Measurements from ENCODE around the gene MAOA.

Gene MAOA

DNA sequence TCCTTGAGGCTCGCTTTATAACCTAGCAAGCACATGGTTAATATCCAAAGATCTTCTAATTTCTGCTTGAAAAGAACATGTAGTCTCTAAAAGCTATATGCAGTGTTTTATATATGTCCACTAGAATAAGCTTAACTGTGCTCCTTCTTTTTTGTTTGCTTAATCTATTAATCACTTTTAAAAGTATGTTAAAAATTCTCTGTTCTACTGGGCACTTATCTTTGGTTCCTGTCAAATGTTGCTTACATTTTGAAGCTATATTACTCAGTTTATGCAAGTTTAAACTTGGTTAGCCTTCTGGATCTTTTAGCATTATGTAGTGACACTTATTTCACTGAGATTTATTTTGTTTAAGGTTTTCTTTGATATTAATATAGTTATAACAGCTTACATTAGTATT lies 32.5 kb downstream of the MAOA start:
- TF ChIP-seq EZH2phosphoT487 (IDR thresholded peaks at IDR 0.05; ENCODE audit: borderline replicate concordance) = no peak
- TF ChIP-seq CTCF (conservative IDR thresholded peaks at IDR 0.05; ENCODE audit: low read length) = no peak
- H3F3A ChIP-seq (ENCODE audit: low read depth) = no peaks in the 10 kb centered on the region
- H3K4me2 ChIP-seq (ENCODE audit: low read depth, low read length, poor library complexity, severe bottlenecking) = no peak overlapping the region
- H3K4me1 ChIP-seq (ENCODE audit: insufficient read depth, low read length, poor library complexity, severe bottlenecking) = no peaks in the 10 kb centered on the region
- H3K9ac ChIP-seq (ENCODE audit: low read depth, low read length, poor library complexity, severe bottlenecking) = no peak overlapping the region
- H4K20me1 ChIP-seq (ENCODE audit: insufficient read depth, low read length, poor library complexity, severe bottlenecking) = no peaks in the 10 kb centered on the region
- H3K9me2 ChIP-seq (replicated peaks; ENCODE audit: low read depth, low read length) = no peaks in the 10 kb centered on the region
- no peaks in the 10 kb centered on the region for H3K27me3 ChIP-seq (ENCODE audit: insufficient read depth, low read length, poor library complexity, severe bottlenecking)
- H3K9me3 ChIP-seq (ENCODE audit: insufficient read depth, low read depth, low read length) = no peaks in the 10 kb centered on the region
- H2AFZ ChIP-seq (ENCODE audit: low read length) = no peak overlapping the region
- H3K36me3 ChIP-seq (ENCODE audit: insufficient read depth, low read length) = no peaks in the 10 kb centered on the region
- no peaks in the 10 kb centered on the region for H3K79me2 ChIP-seq (ENCODE audit: insufficient read depth, low read length)
- no peak overlapping the region for H3K4me3 ChIP-seq (ENCODE audit: low read length, poor library complexity, severe bottlenecking)

DNA sequence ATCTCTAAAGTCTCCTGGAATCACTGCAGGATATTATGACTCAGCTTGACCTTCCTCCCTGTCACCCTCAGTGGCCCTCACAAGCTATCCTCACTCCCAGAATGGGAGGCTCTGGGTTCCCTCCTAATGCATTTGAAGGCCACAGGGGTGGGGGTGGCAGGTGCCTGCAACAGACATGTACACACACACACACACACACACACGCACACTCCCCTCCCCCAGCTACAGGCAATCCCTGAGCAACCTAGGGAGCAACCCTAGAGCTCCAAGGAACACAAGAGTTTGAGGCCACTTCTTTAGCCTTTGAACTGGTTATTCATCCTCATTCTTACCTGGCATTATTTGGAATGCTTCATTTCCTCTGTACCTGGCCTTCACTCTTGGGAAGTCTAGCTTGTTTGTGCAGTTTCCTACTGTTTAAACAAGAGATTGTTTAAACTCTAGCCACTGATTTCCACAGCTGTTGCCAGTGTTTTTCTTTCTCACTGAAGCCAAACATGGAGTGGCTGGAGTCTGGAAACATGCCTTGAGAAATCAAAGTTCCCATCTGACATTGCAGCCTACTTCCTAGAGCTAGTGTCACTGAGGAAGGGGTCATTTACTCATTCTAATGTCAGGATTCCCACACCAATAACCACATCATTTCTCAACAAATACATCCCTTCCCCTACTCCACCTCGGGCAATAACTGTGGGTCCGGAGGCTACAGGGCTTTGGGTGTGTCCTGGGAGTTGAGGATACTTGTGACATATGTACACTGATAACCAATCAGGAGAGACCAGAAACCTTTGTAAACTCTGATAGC lies 37.7 kb downstream of the MAOA start:
- H3K36me3 ChIP-seq (ENCODE audit: insufficient read depth, low read length) = no peaks in the 10 kb centered on the region
- TF ChIP-seq CTCF (conservative IDR thresholded peaks at IDR 0.05; ENCODE audit: low read length) = no peak
- no peak for TF ChIP-seq EZH2phosphoT487 (IDR thresholded peaks at IDR 0.05; ENCODE audit: borderline replicate concordance)
- no peaks in the 10 kb centered on the region for H3F3A ChIP-seq (ENCODE audit: low read depth)
- no peaks in the 10 kb centered on the region for H3K9me2 ChIP-seq (replicated peaks; ENCODE audit: low read depth, low read length)
- H3K4me3 ChIP-seq (ENCODE audit: low read length, poor library complexity, severe bottlenecking) = no peak overlapping the region
- no peaks in the 10 kb centered on the region for H4K20me1 ChIP-seq (ENCODE audit: insufficient read depth, low read length, poor library complexity, severe bottlenecking)
- no peak overlapping the region for H2AFZ ChIP-seq (ENCODE audit: low read length)
- H3K4me2 ChIP-seq (ENCODE audit: low read depth, low read length, poor library complexity, severe bottlenecking) = no peak overlapping the region
- H3K4me1 ChIP-seq (ENCODE audit: insufficient read depth, low read length, poor library complexity, severe bottlenecking) = no peaks in the 10 kb centered on the region
- H3K9me3 ChIP-seq (ENCODE audit: insufficient read depth, low read depth, low read length) = no peaks in the 10 kb centered on the region
- no peaks in the 10 kb centered on the region for H3K27me3 ChIP-seq (ENCODE audit: insufficient read depth, low read length, poor library complexity, severe bottlenecking)
- H3K79me2 ChIP-seq (ENCODE audit: insufficient read depth, low read length) = no peaks in the 10 kb centered on the region
- no peak overlapping the region for H3K9ac ChIP-seq (ENCODE audit: low read depth, low read length, poor library complexity, severe bottlenecking)

GRCh38 chrX:43699475-43699874 lies 43.4 kb downstream of the MAOA start:
- TF ChIP-seq CTCF (conservative IDR thresholded peaks at IDR 0.05; ENCODE audit: low read length) = no peak
- TF ChIP-seq EZH2phosphoT487 (IDR thresholded peaks at IDR 0.05; ENCODE audit: borderline replicate concordance) = no peak
- H3K9me3 ChIP-seq (ENCODE audit: insufficient read depth, low read depth, low read length) = no peaks in the 10 kb centered on the region
- H4K20me1 ChIP-seq (ENCODE audit: insufficient read depth, low read length, poor library complexity, severe bottlenecking) = no peaks in the 10 kb centered on the region
- no peaks in the 10 kb centered on the region for H3K36me3 ChIP-seq (ENCODE audit: insufficient read depth, low read length)
- H2AFZ ChIP-seq (ENCODE audit: low read length) = no peak overlapping the region
- no peak overlapping the region for H3K4me3 ChIP-seq (ENCODE audit: low read length, poor library complexity, severe bottlenecking)
- H3K4me1 ChIP-seq (ENCODE audit: insufficient read depth, low read length, poor library complexity, severe bottlenecking) = no peaks in the 10 kb centered on the region
- H3K27me3 ChIP-seq (ENCODE audit: insufficient read depth, low read length, poor library complexity, severe bottlenecking) = no peaks in the 10 kb centered on the region
- no peak overlapping the region for H3K4me2 ChIP-seq (ENCODE audit: low read depth, low read length, poor library complexity, severe bottlenecking)
- H3F3A ChIP-seq (ENCODE audit: low read depth) = no peaks in the 10 kb centered on the region
- no peaks in the 10 kb centered on the region for H3K79me2 ChIP-seq (ENCODE audit: insufficient read depth, low read length)
- no peak overlapping the region for H3K9ac ChIP-seq (ENCODE audit: low read depth, low read length, poor library complexity, severe bottlenecking)
- no peaks in the 10 kb centered on the region for H3K9me2 ChIP-seq (replicated peaks; ENCODE audit: low read depth, low read length)

Measured in Loucy (cell line).